ENCODE results near the gene SCEL. TPM values are rescaled to one million over a fixed set of nuclear protein-coding genes. Genes with fewer than 3 reads are reported as not detected.

SCEL gene
- total RNA-seq, 5 donors from 2014 or later (not counting 1 experiment from before 2014, with no cell fraction given), result 0.09 TPM; not detected in 3

DNA sequence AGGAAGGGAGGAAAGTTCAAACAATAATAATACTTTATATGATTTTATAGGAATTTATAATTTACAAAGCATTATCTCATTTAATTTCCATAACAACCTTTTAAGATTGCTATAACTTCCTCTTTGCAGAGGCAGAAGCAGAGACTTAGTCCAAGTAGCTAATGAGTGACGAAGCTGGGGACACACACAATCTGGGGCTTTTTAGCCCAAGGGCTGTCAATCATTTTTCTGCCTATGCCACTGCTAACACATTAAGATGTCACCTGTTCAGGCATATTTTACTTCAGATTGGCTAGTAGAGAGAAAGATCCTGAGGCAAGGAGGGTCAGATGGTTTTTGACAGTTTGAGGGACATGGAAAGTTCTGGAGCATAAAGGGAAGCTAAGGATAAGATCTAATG lies 12.6 kb downstream of the SCEL start:
- DNase-seq (no peak), ATAC-seq (replicated peaks in 1 of 4) (no peak)
- no CpG with 5 or more reads among the region's 1 CpG for WGBS (ENCODE audit: insufficient coverage)
- Mint-ChIP-seq H3K36me3 (no peaks in the 10 kb centered on the region), H3K4me1 (no peaks in the 10 kb centered on the region), H3K4me3 (no peak overlapping the region), H3K27me3 (peaks cover 8 to 12% of the 10 kb centered on the region in 2 donors), H3K27ac (no peak overlapping the region), H3K9me3 (no peaks in the 10 kb centered on the region)
- H3K27ac ChIP-seq (ENCODE audit: low read length), result no peak overlapping the region
- no peaks in the 10 kb centered on the region for H3K27me3 ChIP-seq (replicated peaks in 1 of 2; ENCODE audit: control insufficient read depth in 2 of 2, extremely low read depth in 1 of 2, insufficient read depth in 2 of 2, low read length in 1 of 2)
- CTCF ChIA-PET, result no interaction called here
- no peaks in the 10 kb centered on the region for H3K9me3 ChIP-seq
- no peak overlapping the region for H3K4me3 ChIP-seq (ENCODE audit: control insufficient read depth in 1 of 2, extremely low read depth in 1 of 2, low read length in 1 of 2)
- H3K4me1 ChIP-seq (ENCODE audit: control insufficient read depth in 1 of 2, extremely low read depth in 1 of 2, insufficient read depth in 2 of 2, low read length in 2 of 2), result no peaks in the 10 kb centered on the region
- no peaks in the 10 kb centered on the region for H3K36me3 ChIP-seq (ENCODE audit: control insufficient read depth in 2 of 2, extremely low read depth in 1 of 2, insufficient read depth in 1 of 2, low read length in 1 of 2)
- POLR2A ChIA-PET, result interaction anchor here in 1 of 2 donors (0.5 kb wide), 1 partner anchor 15 kb away, joined by 3 read pairs; no protein-coding TSS in a partner anchor

DNA sequence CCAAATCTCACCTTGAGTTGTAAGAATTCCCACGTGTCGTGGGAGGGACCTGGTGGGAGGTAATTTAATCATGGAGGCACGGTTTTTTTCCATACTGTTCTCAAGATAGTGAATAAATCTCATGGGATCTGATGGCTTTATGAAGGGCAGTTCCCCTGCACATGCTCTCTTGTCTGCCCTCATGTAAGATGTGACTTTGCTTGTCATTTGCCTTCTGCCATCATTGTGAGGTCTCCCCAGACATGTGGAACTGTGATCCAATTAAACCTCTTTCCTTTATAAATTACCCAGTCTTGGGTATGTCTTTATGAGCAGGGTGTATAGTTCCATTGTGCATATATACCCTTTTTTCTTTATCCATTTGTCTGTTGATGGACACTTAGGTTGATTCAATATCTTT lies 13.1 kb downstream of the SCEL start:
- no CpG with 5 or more reads among the region's 3 CpGs for WGBS (ENCODE audit: insufficient coverage)
- ChIA-PET POLR2A (no interaction called here), CTCF (no interaction called here)
- no peaks in the 10 kb centered on the region for H3K36me3 Mint-ChIP-seq
- Histone ChIP-seq H3K27me3 (replicated peaks in 1 of 2; ENCODE audit: control insufficient read depth in 2 of 2, extremely low read depth in 1 of 2, insufficient read depth in 2 of 2, low read length in 1 of 2) (no peaks in the 10 kb centered on the region), H3K36me3 (ENCODE audit: control insufficient read depth in 2 of 2, extremely low read depth in 1 of 2, insufficient read depth in 1 of 2, low read length in 1 of 2) (no peaks in the 10 kb centered on the region), H3K4me3 (ENCODE audit: control insufficient read depth in 1 of 2, extremely low read depth in 1 of 2, low read length in 1 of 2) (no peak overlapping the region), H3K9me3 (no peaks in the 10 kb centered on the region), H3K27ac (ENCODE audit: low read length) (no peak overlapping the region), H3K4me1 (ENCODE audit: control insufficient read depth in 1 of 2, extremely low read depth in 1 of 2, insufficient read depth in 2 of 2, low read length in 2 of 2) (no peaks in the 10 kb centered on the region)
- DNase-seq (no peak), ATAC-seq (replicated peaks in 1 of 4) (no peak)
- H3K4me3 Mint-ChIP-seq, result no peak overlapping the region
- peaks cover 6 to 11% of the 10 kb centered on the region in 2 donors for H3K27me3 Mint-ChIP-seq
- H3K9me3 Mint-ChIP-seq, result no peaks in the 10 kb centered on the region
- H3K4me1 Mint-ChIP-seq, result no peaks in the 10 kb centered on the region
- H3K27ac Mint-ChIP-seq, result no peak overlapping the region

DNA sequence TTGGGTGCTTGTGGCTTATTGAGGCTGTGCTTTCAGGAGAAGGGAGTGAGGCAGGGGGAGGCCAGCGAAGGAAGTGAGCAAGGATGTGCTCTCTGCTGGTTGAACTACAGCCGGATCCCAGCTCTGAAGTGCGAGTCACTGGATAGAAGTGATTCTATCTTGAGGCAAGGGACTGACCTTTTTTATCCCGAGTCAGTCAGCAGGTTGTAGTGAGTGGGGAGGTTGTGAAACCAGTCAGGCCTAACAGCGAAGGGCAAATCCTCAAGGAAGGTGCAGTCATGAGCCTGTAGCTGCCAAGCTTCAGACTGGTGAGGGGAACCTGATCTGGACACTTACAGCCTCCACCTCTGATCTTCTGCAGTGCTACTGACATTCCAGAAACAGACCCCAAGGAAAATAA lies 18.6 kb downstream of the SCEL start:
- WGBS (ENCODE audit: insufficient coverage), result 81% methylated on average over 5 of the region's 5 CpGs

DNA sequence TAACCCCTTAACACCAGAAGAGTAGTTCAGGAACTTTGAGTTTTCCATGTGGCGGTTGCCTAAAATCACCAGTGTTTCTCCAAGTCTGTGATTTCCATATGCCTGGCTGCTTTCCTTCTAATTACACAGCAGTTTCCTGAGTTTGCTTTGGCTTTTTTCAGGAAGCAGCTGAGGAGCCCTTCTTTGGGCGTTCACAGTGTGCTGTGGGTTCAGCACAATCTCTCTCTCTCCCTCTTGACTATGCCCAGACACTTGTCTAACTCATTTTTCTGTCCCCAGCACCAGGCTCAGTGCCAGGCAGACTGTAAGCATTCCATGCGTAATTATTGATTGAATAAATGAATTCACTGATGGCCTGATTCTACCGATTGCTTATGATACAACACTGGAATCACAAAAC lies 19.7 kb downstream of the SCEL start:
- ChIA-PET CTCF (no interaction called here), POLR2A (no interaction called here)
- Mint-ChIP-seq H3K27ac (no peak overlapping the region), H3K36me3 (no peaks in the 10 kb centered on the region), H3K4me3 (no peak overlapping the region), H3K4me1 (peaks cover 0 to 17% (median 17%) of the 10 kb centered on the region in 3 donors), H3K27me3 (peaks cover 3 to 6% of the 10 kb centered on the region in 2 donors), H3K9me3 (no peaks in the 10 kb centered on the region)
- Histone ChIP-seq H3K36me3 (ENCODE audit: control insufficient read depth in 2 of 2, extremely low read depth in 1 of 2, insufficient read depth in 1 of 2, low read length in 1 of 2) (no peaks in the 10 kb centered on the region), H3K4me3 (ENCODE audit: control insufficient read depth in 1 of 2, extremely low read depth in 1 of 2, low read length in 1 of 2) (no peak overlapping the region), H3K4me1 (ENCODE audit: control insufficient read depth in 1 of 2, extremely low read depth in 1 of 2, insufficient read depth in 2 of 2, low read length in 2 of 2) (peaks cover 0 to 8% of the 10 kb centered on the region in 2 experiments), H3K27me3 (replicated peaks in 1 of 2; ENCODE audit: control insufficient read depth in 2 of 2, extremely low read depth in 1 of 2, insufficient read depth in 2 of 2, low read length in 1 of 2) (peaks cover 0 to 8% of the 10 kb centered on the region in 2 experiments), H3K27ac (ENCODE audit: low read length) (no peak overlapping the region), H3K9me3 (no peaks in the 10 kb centered on the region)
- DNase-seq, result no peak
- ATAC-seq (replicated peaks in 1 of 4), result no peak
- 100% methylated on average over 1 of the region's 4 CpGs for WGBS (ENCODE audit: insufficient coverage)

More for the DNA sequence above, 18.6 kb downstream of the SCEL start:
- Mint-ChIP-seq H3K36me3 (no peaks in the 10 kb centered on the region), H3K27me3 (peaks cover 4 to 9% of the 10 kb centered on the region in 2 donors), H3K4me1 (peaks cover 0 to 10% (median 9%) of the 10 kb centered on the region in 3 donors), H3K4me3 (no peak overlapping the region), H3K9me3 (no peaks in the 10 kb centered on the region), H3K27ac (no peak overlapping the region)
- Histone ChIP-seq H3K27me3 (replicated peaks in 1 of 2; ENCODE audit: control insufficient read depth in 2 of 2, extremely low read depth in 1 of 2, insufficient read depth in 2 of 2, low read length in 1 of 2) (peaks cover 0 to 8% of the 10 kb centered on the region in 2 experiments), H3K27ac (ENCODE audit: low read length) (no peak overlapping the region), H3K4me1 (ENCODE audit: control insufficient read depth in 1 of 2, extremely low read depth in 1 of 2, insufficient read depth in 2 of 2, low read length in 2 of 2) (peaks cover 0 to 8% of the 10 kb centered on the region in 2 experiments), H3K36me3 (ENCODE audit: control insufficient read depth in 2 of 2, extremely low read depth in 1 of 2, insufficient read depth in 1 of 2, low read length in 1 of 2) (no peaks in the 10 kb centered on the region), H3K9me3 (no peaks in the 10 kb centered on the region), H3K4me3 (ENCODE audit: control insufficient read depth in 1 of 2, extremely low read depth in 1 of 2, low read length in 1 of 2) (no peak overlapping the region)
- DNase-seq, result no peak
- ChIA-PET CTCF (no interaction called here), POLR2A (no interaction called here)
- no peak for ATAC-seq (replicated peaks in 1 of 4)

DNA sequence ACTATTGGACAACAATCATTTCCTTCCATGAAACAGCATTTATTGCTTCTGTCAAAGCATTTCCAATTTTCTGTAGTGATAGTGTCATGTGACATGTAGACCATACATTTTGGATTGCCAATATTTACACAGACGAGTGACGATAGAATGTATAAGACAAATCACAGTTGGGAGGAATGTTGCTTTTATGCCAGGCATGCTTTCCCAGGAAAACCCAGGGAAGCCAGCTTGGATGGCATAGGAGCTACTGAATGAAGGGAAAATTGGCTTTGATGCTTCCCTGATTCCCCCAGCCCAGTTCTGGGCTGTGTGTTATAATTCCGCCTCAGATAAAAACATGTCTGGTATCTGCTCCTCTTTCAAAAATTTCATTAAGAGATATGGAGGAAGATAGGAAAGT lies 22.5 kb downstream of the SCEL start:
- Mint-ChIP-seq H3K27ac (no peak overlapping the region), H3K27me3 (peaks cover 0 to 8% of the 10 kb centered on the region in 2 donors), H3K4me1 (peaks cover 0 to 17% (median 17%) of the 10 kb centered on the region in 3 donors), H3K9me3 (no peaks in the 10 kb centered on the region), H3K4me3 (peak overlapping the region in 1 of 3 donors; percentile 16), H3K36me3 (no peaks in the 10 kb centered on the region)
- no peaks in the 10 kb centered on the region for H3K9me3 ChIP-seq
- H3K36me3 ChIP-seq (ENCODE audit: control insufficient read depth in 2 of 2, extremely low read depth in 1 of 2, insufficient read depth in 1 of 2, low read length in 1 of 2), result no peaks in the 10 kb centered on the region
- peaks cover 0 to 8% of the 10 kb centered on the region in 2 experiments for H3K4me1 ChIP-seq (ENCODE audit: control insufficient read depth in 1 of 2, extremely low read depth in 1 of 2, insufficient read depth in 2 of 2, low read length in 2 of 2)
- WGBS (ENCODE audit: insufficient coverage), result no CpG with 5 or more reads among the region's 3 CpGs
- CTCF ChIA-PET, result interaction anchor here in 1 of 2 donors (0.6 to 1.0 kb wide), 2 partner anchors 17 to 194 kb away, joined by 3 to 7 read pairs; no protein-coding TSS in a partner anchor
- DNase-seq (no peak), ATAC-seq (replicated peaks in 1 of 4) (no peak)
- H3K27me3 ChIP-seq (replicated peaks in 1 of 2; ENCODE audit: control insufficient read depth in 2 of 2, extremely low read depth in 1 of 2, insufficient read depth in 2 of 2, low read length in 1 of 2), result peaks cover 0 to 8% of the 10 kb centered on the region in 2 experiments
- H3K4me3 ChIP-seq (ENCODE audit: control insufficient read depth in 1 of 2, extremely low read depth in 1 of 2, low read length in 1 of 2), result no peak overlapping the region
- POLR2A ChIA-PET, result interaction anchor here (0.5 to 0.9 kb wide), 2 partner anchors 13 to 225 kb away, joined by 3 to 4 read pairs; no protein-coding TSS in a partner anchor
- H3K27ac ChIP-seq (ENCODE audit: low read length), result no peak overlapping the region

DNA sequence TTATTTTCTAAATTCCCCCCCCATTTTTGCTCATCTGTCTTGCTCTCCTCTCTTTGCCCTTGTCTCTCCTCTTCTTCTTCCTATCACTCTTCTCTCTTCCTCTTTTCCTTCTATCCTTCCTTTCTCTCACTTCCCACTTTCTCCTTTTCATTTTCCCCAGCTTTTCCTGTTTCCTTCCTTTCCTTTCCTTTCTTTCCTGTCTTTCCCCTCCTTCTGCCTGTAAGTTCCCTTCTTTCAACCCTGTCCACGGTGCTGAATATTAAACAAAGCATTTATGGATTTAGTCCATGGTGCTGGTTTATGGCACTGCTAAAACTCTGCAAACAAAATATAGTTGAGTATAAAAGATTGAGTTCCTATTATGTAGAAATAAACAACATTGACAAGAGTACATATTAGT lies 27.6 kb downstream of the SCEL start:
- H3K4me1 Mint-ChIP-seq, result peaks cover 0 to 16% (median 14%) of the 10 kb centered on the region in 3 donors

More for the DNA sequence above, 27.6 kb downstream of the SCEL start:
- H3K4me3 ChIP-seq (ENCODE audit: control insufficient read depth in 1 of 2, extremely low read depth in 1 of 2, low read length in 1 of 2), result no peak overlapping the region
- WGBS (ENCODE audit: insufficient coverage), result no CpG with 5 or more reads among the region's 1 CpG
- H3K27me3 ChIP-seq (replicated peaks in 1 of 2; ENCODE audit: control insufficient read depth in 2 of 2, extremely low read depth in 1 of 2, insufficient read depth in 2 of 2, low read length in 1 of 2), result no peaks in the 10 kb centered on the region
- no peak overlapping the region for H3K27ac Mint-ChIP-seq
- H3K4me3 Mint-ChIP-seq, result no peak overlapping the region
- H3K27ac ChIP-seq (ENCODE audit: low read length), result no peak overlapping the region
- H3K36me3 ChIP-seq (ENCODE audit: control insufficient read depth in 2 of 2, extremely low read depth in 1 of 2, insufficient read depth in 1 of 2, low read length in 1 of 2), result no peaks in the 10 kb centered on the region
- H3K9me3 Mint-ChIP-seq, result no peaks in the 10 kb centered on the region
- ChIA-PET POLR2A (interaction anchor here in 1 of 2 donors (0.6 kb wide), 1 partner anchor 15 kb away, joined by 3 read pairs; no protein-coding TSS in a partner anchor), CTCF (no interaction called here)
- no peaks in the 10 kb centered on the region for H3K36me3 Mint-ChIP-seq
- DNase-seq, result no peak
- ATAC-seq (replicated peaks in 1 of 4), result no peak
- H3K4me1 ChIP-seq (ENCODE audit: control insufficient read depth in 1 of 2, extremely low read depth in 1 of 2, insufficient read depth in 2 of 2, low read length in 2 of 2), result peaks cover 0 to 6% of the 10 kb centered on the region in 2 experiments
- no peaks in the 10 kb centered on the region for H3K9me3 ChIP-seq
- H3K27me3 Mint-ChIP-seq, result peaks cover 4 to 12% of the 10 kb centered on the region in 2 donors
